IPS DF 6.9 (cell line): Measurements from ENCODE around the gene TDRD12.
"Not testable (repeated sequence)": the region's sequence is repeated elsewhere in the genome, so short reads cannot be mapped to it uniquely, and the experiment has no call there.

Experiments used
- DNase-seq: peaks from one replicate; pipeline ENCODE4 v3.0.0-alpha.2; 2013; ENCODE audit warnings: low read depth, low spot score
- H3K27ac ChIP-seq: one replicate; pipeline ENCODE4 v1.5.1; 2013; ENCODE audit warnings: low read length, control low read depth
- H3K27me3 ChIP-seq: 2 replicates; pipeline ENCODE4 v1.6.1; 2013; ENCODE audit warnings: mild to moderate bottlenecking, low read length; ENCODE audit not compliant: control insufficient read depth, insufficient read depth
- H3K36me3 ChIP-seq: 2 replicates; pipeline ENCODE4 v1.6.1; 2013; ENCODE audit warnings: low read length; ENCODE audit not compliant: control insufficient read depth, insufficient read depth
- H3K4me1 ChIP-seq: 2 replicates; pipeline ENCODE4 v1.6.1; 2013; ENCODE audit warnings: low read length; ENCODE audit not compliant: control insufficient read depth, insufficient read depth
- H3K4me3 ChIP-seq: 2 replicates; pipeline ENCODE4 v1.5.1; 2013; ENCODE audit warnings: mild to moderate bottlenecking, low read length
- H3K9me3 ChIP-seq: 2 replicates; pipeline ENCODE4 v1.6.1; 2013; ENCODE audit warnings: low read length, inconsistent platforms; ENCODE audit not compliant: control insufficient read depth, insufficient read depth
- WGBS: extraction: QIAGEN DNeasy Blood & Tissue Kit; methylation state at CpG from one replicate; pipeline ENCODE4 v1.1.7; 2013; ENCODE audit warnings: mixed read lengths, missing lambda C conversion rate; ENCODE audit not compliant: insufficient read length, insufficient coverage; 5-methylcytosine and 5-hydroxymethylcytosine counted together

Gene TDRD12

GRCh38 chr19:32773126-32773525 is 53.6 kb downstream of the TDRD12 start:
- DNase-seq: no peak
- WGBS: no CpG with 5 or more reads among the region's 4 CpGs
- Histone ChIP-seq H3K9me3 (no peaks in the 10 kb centered on the region), H3K4me1 (no peaks in the 10 kb centered on the region), H3K27me3 (no peaks in the 10 kb centered on the region), H3K4me3 (no peak overlapping the region), H3K27ac (no peak overlapping the region), H3K36me3 (no peaks in the 10 kb centered on the region; the same call in 1 of the 2 replicates)

GRCh38 chr19:32779082-32779481 is 59.5 kb downstream of the TDRD12 start:
- no peak overlapping the region for H3K27ac ChIP-seq
- H3K4me1 ChIP-seq: peaks cover 4% of the 10 kb centered on the region; the same call in 1 of the 2 replicates
- no CpG with 5 or more reads among the region's 7 CpGs for WGBS
- no peaks in the 10 kb centered on the region for H3K27me3 ChIP-seq
- H3K36me3 ChIP-seq: no peaks in the 10 kb centered on the region; the same call in 1 of the 2 replicates
- no peak for DNase-seq
- no peak overlapping the region for H3K4me3 ChIP-seq
- no peaks in the 10 kb centered on the region for H3K9me3 ChIP-seq

- H3K4me3 ChIP-seq: no peak overlapping the region
- H3K4me1 ChIP-seq: peaks cover 4% of the 10 kb centered on the region; the same call in 1 of the 2 replicates
- H3K27ac ChIP-seq: no peak overlapping the region
- no peaks in the 10 kb centered on the region for H3K27me3 ChIP-seq
- no peaks in the 10 kb centered on the region for H3K36me3 ChIP-seq
- no CpG with 5 or more reads among the region's 2 CpGs for WGBS
- no peak for DNase-seq
- H3K9me3 ChIP-seq: no peaks in the 10 kb centered on the region
Observed at GRCh38 chr19:32781280-32781679, 61.7 kb downstream of the TDRD12 start.

- WGBS: no CpG with 5 or more reads among the region's 1 CpG
Observed at GRCh38 chr19:32782089-32782488, 62.5 kb downstream of the TDRD12 start.

GRCh38 chr19:32787161-32787813 is 67.7 kb downstream of the TDRD12 start:
- not testable (repeated sequence) for H3K4me1 ChIP-seq, H3K9me3 ChIP-seq, DNase-seq, H3K27ac ChIP-seq, H3K4me3 ChIP-seq, H3K27me3 ChIP-seq, H3K36me3 ChIP-seq
- no CpG with 5 or more reads among the region's 12 CpGs for WGBS

More at GRCh38 chr19:32782089-32782488, 62.5 kb downstream of the TDRD12 start:
- not testable (repeated sequence) for H3K4me3 ChIP-seq, H3K27ac ChIP-seq, H3K27me3 ChIP-seq, DNase-seq, H3K9me3 ChIP-seq, H3K36me3 ChIP-seq, H3K4me1 ChIP-seq

GRCh38 chr19:32787895-32788294 is 68.3 kb downstream of the TDRD12 start:
- DNase-seq, H3K27me3 ChIP-seq, H3K4me1 ChIP-seq, H3K27ac ChIP-seq, H3K4me3 ChIP-seq, H3K9me3 ChIP-seq, H3K36me3 ChIP-seq: not testable (repeated sequence)
- WGBS: no CpG with 5 or more reads among the region's 5 CpGs

GRCh38 chr19:32789429-32789828 is 69.9 kb downstream of the TDRD12 start:
- no peak for DNase-seq
- H3K4me1 ChIP-seq: no peaks in the 10 kb centered on the region

GRCh38 chr19:32798201-32798600 is 78.6 kb downstream of the TDRD12 start:
- H3K4me3 ChIP-seq: no peak overlapping the region
- no CpG with 5 or more reads among the region's 4 CpGs for WGBS
- H3K27ac ChIP-seq: no peak overlapping the region
- H3K27me3 ChIP-seq: no peaks in the 10 kb centered on the region
- H3K36me3 ChIP-seq: no peaks in the 10 kb centered on the region
- no peak for DNase-seq
- H3K4me1 ChIP-seq: no peaks in the 10 kb centered on the region
- no peaks in the 10 kb centered on the region for H3K9me3 ChIP-seq

More at GRCh38 chr19:32789429-32789828, 69.9 kb downstream of the TDRD12 start:
- no CpG with 5 or more reads among the region's 10 CpGs for WGBS
- H3K36me3 ChIP-seq: no peaks in the 10 kb centered on the region
- no peaks in the 10 kb centered on the region for H3K9me3 ChIP-seq
- H3K27me3 ChIP-seq: no peaks in the 10 kb centered on the region
- H3K4me3 ChIP-seq: no peak overlapping the region
- no peak overlapping the region for H3K27ac ChIP-seq

- H3K27ac ChIP-seq: no peak overlapping the region
- no peaks in the 10 kb centered on the region for H3K27me3 ChIP-seq
- no peak overlapping the region for H3K4me3 ChIP-seq
- no peaks in the 10 kb centered on the region for H3K36me3 ChIP-seq
- DNase-seq: no peak
- H3K4me1 ChIP-seq: no peaks in the 10 kb centered on the region
- no peaks in the 10 kb centered on the region for H3K9me3 ChIP-seq
Observed at GRCh38 chr19:32800191-32800590, 80.6 kb downstream of the TDRD12 start.

GRCh38 chr19:32800754-32801153 is 81.2 kb downstream of the TDRD12 start:
- no peaks in the 10 kb centered on the region for H3K27me3 ChIP-seq
- WGBS: no CpG with 5 or more reads among the region's 4 CpGs

GRCh38 chr19:32802840-32803239 is 83.3 kb downstream of the TDRD12 start:
- WGBS: no CpG with 5 or more reads among the region's 12 CpGs
- Histone ChIP-seq H3K9me3 (no peaks in the 10 kb centered on the region), H3K36me3 (no peaks in the 10 kb centered on the region), H3K27ac (no peak overlapping the region), H3K27me3 (no peaks in the 10 kb centered on the region), H3K4me1 (no peaks in the 10 kb centered on the region), H3K4me3 (no peak overlapping the region)
- no peak for DNase-seq

More at GRCh38 chr19:32800754-32801153, 81.2 kb downstream of the TDRD12 start:
- Histone ChIP-seq H3K36me3 (no peaks in the 10 kb centered on the region), H3K27ac (no peak overlapping the region), H3K4me3 (no peak overlapping the region), H3K4me1 (no peaks in the 10 kb centered on the region), H3K9me3 (no peaks in the 10 kb centered on the region)
- no peak for DNase-seq
